ENCODE results near the gene TICAM1. TPM values are rescaled to one million over a fixed set of nuclear protein-coding genes. Genes with fewer than 3 reads are reported as not detected.
A peak's percentile ranks its signal among the peaks of the same experiment; 100 is the strongest.

The TICAM1 gene
- total and polyA plus RNA-seq, 10 donors: 4.4 to 21.0 (median 12.1) TPM

- Histone ChIP-seq H3K27ac (no peak overlapping the region), H3K36me3 (no peaks in the 10 kb centered on the region), H3K27me3 (replicated peaks in 1 of 7) (peaks cover 0 to 36% (median 0%) of the 10 kb centered on the region in 7 donors), H3K4me1 (no peaks in the 10 kb centered on the region), H3K9me3 (peaks cover 0 to 7% (median 0%) of the 10 kb centered on the region in 8 donors), H3K4me3 (no peak overlapping the region)
- DNase-seq: no peak
- intact Hi-C loops (cut with DNase I; ENCODE audit: low total_unique reads): no loop called here
- TF ChIP-seq CTCF (IDR thresholded peaks at IDR 0.05 in 8 of 11, conservative IDR thresholded peaks at IDR 0.05 in 3 of 11): no peak
- TF ChIP-seq POLR2AphosphoS5 (IDR thresholded peaks at IDR 0.05): no peak
- no peak for TF ChIP-seq POLR2A (IDR thresholded peaks at IDR 0.05)
- 40 to 78% (median 54%) methylated on average over 2 of the region's 2 CpGs for WGBS, 5 donors
Observed at GRCh38 chr19:4772566-4772965, 58.9 kb downstream of the TICAM1 start.

GRCh38 chr19:4768934-4769777, 62.4 kb downstream of the TICAM1 start:
- TF ChIP-seq CTCF (IDR thresholded peaks at IDR 0.05 in 8 of 11, conservative IDR thresholded peaks at IDR 0.05 in 3 of 11) (no peak), POLR2A (IDR thresholded peaks at IDR 0.05) (no peak), POLR2AphosphoS5 (IDR thresholded peaks at IDR 0.05) (peak in 2 of 3 donors; percentile 29 to 32)
- H3K9me3 ChIP-seq: peaks cover 0 to 7% (median 0%) of the 10 kb centered on the region in 8 donors
- DNase-seq: peak; percentile 81
- H3K27me3 ChIP-seq (replicated peaks in 1 of 7): peaks cover 0 to 41% (median 0%) of the 10 kb centered on the region in 7 donors
- H3K4me1 ChIP-seq: no peaks in the 10 kb centered on the region
- 12 to 14% (median 12%) methylated on average over 34 to 37 of the region's 37 CpGs for WGBS, 5 donors
- H3K27ac ChIP-seq: no peak overlapping the region
- intact Hi-C loops (cut with DNase I; ENCODE audit: low total_unique reads): no loop called here
- H3K36me3 ChIP-seq: no peaks in the 10 kb centered on the region
- no peak overlapping the region for H3K4me3 ChIP-seq

Small RNAs within 50 kb of the gene (microRNA-seq; reads per million reads assigned to microRNA genes)
- gene MIR7-3: 0 to 0.35 (median 0) reads per million in 3 donors

Small RNAs within 50 kb of the gene (small RNA-seq; reads per million reads assigned to genes)
- gene MIR7-3: 0 reads per million in 4 donors

Other genes with a start within 250 kb of the TICAM1 start
- gene TNFAIP8L1, start 192.2 kb downstream of the TICAM1 start, total RNA-seq: 10 to 100 TPM; 21.6 to 39.8 (median 27.5) TPM
- 10 to 100 TPM; 12.5 to 36.7 (median 13.8) TPM for gene TNFAIP8L1, start 192.2 kb downstream of the TICAM1 start, polyA plus RNA-seq
- gene MYDGF, start 161.4 kb downstream of the TICAM1 start, total RNA-seq: 100 to 1,000 TPM in 1 of 7 donors, 10 to 100 TPM in 6; 39.7 to 100 (median 66.3) TPM
- gene MYDGF, start 161.4 kb downstream of the TICAM1 start, polyA plus RNA-seq: 10 to 100 TPM; 39.0 to 72.5 (median 62.6) TPM
- 10 to 100 TPM; 47.4 to 89.9 (median 69.7) TPM for gene DPP9, start 107.9 kb downstream of the TICAM1 start, total RNA-seq
- 10 to 100 TPM; 22.8 to 44.8 (median 28.8) TPM for gene DPP9, start 107.9 kb downstream of the TICAM1 start, polyA plus RNA-seq
- 10 to 100 TPM; 10.3 to 18.2 (median 13.8) TPM for gene FEM1A, start 40.0 kb downstream of the TICAM1 start, total RNA-seq
- 1 to 10 TPM; 2.5 to 5.4 (median 3.3) TPM for gene FEM1A, start 40.0 kb downstream of the TICAM1 start, polyA plus RNA-seq
- gene PLIN3, start 36.0 kb upstream of the TICAM1 start, total RNA-seq: 10 to 100 TPM; 26.7 to 63.5 (median 46.9) TPM
- gene PLIN3, start 36.0 kb upstream of the TICAM1 start, polyA plus RNA-seq: 10 to 100 TPM; 28.0 to 40.0 (median 29.3) TPM
- 1 to 10 TPM; 4.1 to 9.4 (median 7.3) TPM for gene ARRDC5, start 71.2 kb upstream of the TICAM1 start, total RNA-seq
- gene ARRDC5, start 71.2 kb upstream of the TICAM1 start, polyA plus RNA-seq: 1 to 10 TPM; 1.4 to 1.9 (median 1.6) TPM
- gene UHRF1, start 77.8 kb upstream of the TICAM1 start, total RNA-seq: 10 to 100 TPM in 1 of 7 donors, 1 to 10 TPM in 6; 2.1 to 10.8 (median 5.9) TPM
- 1 to 10 TPM; 1.5 to 6.8 (median 3.3) TPM for gene UHRF1, start 77.8 kb upstream of the TICAM1 start, polyA plus RNA-seq
- gene KDM4B, start 137.4 kb upstream of the TICAM1 start, total RNA-seq: 10 to 100 TPM; 37.9 to 80.5 (median 56.6) TPM
- 10 to 100 TPM; 18.3 to 31.8 (median 22.7) TPM for gene KDM4B, start 137.4 kb upstream of the TICAM1 start, polyA plus RNA-seq